Measurements from ENCODE around the gene KCTD5.
A peak's percentile ranks its signal among the peaks of the same experiment; 100 is the strongest.
"Not testable (repeated sequence)": the region's sequence is repeated elsewhere in the genome, so short reads cannot be mapped to it uniquely, and the experiment has no call there.

KCTD5 gene

DNA sequence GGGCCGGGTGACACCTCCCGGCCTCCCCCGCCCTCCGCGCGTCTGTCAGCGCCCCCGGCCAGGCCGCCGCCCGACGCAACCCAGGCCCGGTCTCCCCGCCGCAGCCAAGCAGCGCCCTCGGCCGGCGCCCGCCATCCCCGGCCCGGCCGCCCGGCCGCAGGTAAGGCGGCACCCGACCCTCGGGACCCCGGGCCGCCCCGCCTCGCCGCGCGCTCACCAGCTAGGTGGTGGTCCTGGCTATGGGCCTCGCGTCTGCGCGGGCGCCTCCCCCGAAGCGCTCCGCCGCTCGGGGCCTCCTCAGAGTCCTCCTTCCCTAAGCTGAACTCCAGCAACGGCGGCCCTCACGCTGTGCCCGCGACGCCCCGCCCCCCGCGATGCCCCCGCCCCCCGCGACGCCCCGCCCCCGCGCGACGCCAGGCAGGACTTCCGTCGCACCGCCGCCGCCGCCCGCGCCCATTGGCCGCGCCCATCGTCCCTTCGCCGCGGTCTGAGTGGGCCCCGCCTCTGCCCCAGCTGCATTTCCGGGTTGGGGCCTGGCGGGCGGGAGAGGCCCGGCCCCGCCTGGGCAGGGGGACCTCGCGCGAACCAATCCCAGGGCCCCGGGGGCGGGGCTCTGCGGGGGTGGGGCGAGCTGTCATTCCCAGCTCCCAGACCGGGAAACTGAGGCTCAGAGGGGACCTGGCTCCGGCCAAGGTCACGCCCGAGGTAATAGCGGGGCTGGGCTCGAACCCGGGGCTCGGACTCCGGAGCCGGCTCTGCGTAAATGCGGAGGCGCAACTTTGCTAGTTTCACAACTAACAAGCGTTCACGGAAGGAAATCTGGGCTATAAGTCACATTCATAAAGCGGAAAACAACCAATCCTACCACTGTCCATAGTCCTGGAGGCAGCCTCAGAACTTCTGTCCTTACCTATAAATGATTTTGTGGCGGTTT, 9.0 kb upstream of the KCTD5 start:
- peak; percentile 97 for DNase-seq

- no peak for DNase-seq
Observed at GRCh38 chr16:2675021-2675420, 7.3 kb upstream of the KCTD5 start.

- no peak for DNase-seq
Observed at GRCh38 chr16:2675714-2676113, 6.6 kb upstream of the KCTD5 start.

- not testable (repeated sequence) for DNase-seq
Observed at GRCh38 chr16:2676937-2677336, 5.4 kb upstream of the KCTD5 start.

DNA sequence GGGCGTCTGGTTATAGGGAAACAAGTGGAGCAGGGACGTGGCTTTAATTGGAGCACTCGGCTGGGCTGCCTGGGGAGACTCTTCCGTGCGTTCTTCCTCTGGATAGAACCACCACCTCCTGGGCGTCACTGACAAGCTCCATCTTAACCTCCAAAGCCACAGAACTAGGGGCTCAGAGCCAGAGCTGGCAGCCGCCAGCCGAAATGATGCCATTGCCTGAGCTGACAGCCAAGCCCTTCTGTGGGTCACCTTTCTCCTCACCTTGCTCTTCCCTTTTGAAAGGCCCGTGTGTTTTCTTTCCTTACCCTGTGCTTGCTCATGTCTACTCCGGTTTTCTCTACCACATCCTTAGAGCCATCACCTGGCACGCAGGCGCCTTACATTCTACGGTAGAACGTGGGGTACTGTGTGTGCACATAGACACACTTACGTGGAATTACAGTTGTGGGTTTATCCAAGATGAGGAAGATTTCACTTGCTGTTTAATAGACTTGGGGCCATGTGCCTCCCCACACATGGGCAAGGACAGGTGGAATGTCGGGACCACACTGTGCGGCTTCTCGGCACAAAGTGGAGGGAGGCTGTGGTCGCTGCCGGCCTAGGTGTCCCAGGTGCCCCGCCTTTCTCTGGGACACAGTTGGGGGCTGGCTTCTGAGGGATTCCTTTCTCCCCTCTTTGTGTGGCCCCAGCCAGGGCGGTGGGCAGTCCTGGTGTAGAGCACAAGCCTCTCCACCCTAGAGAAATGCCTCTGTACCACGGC, 3.9 kb upstream of the KCTD5 start:
- not testable (repeated sequence) for DNase-seq

- DNase-seq: not testable (repeated sequence)
Observed at GRCh38 chr16:2679902-2680301, 2.4 kb upstream of the KCTD5 start.

- DNase-seq: not testable (repeated sequence)
Observed at GRCh38 chr16:2680360-2680759, 2.0 kb upstream of the KCTD5 start.

DNA sequence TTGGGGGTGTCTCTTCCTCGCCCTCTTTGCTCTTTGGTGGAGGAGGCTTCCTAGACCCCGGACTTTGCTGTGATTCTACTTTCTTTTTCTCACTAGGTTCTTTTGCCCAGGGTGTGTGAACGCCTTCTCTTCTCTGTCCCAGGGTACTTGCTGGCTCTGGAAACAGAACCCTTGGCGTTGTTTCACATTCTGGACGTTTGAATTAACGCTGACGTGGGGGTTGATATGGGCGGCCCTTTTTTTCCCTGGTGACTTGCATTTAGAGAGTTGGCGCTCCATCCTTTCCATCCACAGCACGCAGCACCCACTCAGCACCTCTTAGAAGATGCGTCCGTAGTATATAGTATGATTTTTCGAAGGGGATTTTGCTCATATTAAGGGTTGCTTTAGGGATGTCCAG, 718 bp downstream of the KCTD5 start:
- not testable (repeated sequence) for DNase-seq

DNA sequence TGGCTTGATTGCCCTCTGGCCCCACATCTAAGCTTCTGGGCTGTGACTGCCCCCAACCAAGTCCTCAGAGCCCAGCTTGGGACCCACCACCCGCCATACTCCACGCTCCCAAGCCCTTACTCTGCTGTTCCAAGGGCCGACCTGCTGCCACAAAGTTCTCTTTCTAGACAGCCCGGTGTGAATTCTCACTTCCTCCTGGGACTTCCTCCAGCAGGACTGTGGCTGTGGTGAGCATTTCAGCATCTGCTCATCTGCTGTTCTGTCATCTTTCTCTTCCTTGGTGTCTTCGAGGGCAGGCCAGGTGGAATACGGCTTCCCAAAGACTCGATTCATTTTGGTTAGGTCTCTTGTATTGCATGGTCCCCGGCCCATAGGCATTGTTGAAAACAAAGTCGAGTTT, 3.8 kb downstream of the KCTD5 start:
- not testable (repeated sequence) for DNase-seq

- peak; percentile 16 for DNase-seq
Observed at GRCh38 chr16:2686912-2687507, 4.7 kb downstream of the KCTD5 start.

- DNase-seq: no peak
Observed at GRCh38 chr16:2687531-2688308, 5.4 kb downstream of the KCTD5 start.

GRCh38 chr16:2689422-2689821, 7.1 kb downstream of the KCTD5 start:
- DNase-seq: not testable (repeated sequence)

- no peak for DNase-seq
Observed at GRCh38 chr16:2689968-2690801, 7.9 kb downstream of the KCTD5 start.

DNA sequence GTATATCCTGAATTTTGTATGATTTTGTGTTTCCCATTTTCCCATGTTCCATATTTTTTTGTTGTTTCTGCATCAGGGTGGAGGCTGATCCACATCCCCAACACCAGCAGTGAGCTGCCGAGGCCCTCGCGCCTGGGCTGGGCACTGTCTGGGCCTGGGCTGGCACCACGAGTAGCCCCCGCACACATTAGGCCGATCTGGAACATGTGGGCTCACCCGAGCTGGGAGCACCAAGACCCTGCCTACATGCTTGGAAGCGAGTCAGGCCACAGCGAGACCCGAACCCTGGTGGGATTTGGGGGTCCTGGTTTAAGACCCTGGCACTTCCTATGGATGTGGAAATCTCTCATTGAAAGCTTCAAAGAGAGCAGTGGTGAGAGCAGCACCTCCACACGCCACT, 8.5 kb downstream of the KCTD5 start:
- DNase-seq: no peak

DNA sequence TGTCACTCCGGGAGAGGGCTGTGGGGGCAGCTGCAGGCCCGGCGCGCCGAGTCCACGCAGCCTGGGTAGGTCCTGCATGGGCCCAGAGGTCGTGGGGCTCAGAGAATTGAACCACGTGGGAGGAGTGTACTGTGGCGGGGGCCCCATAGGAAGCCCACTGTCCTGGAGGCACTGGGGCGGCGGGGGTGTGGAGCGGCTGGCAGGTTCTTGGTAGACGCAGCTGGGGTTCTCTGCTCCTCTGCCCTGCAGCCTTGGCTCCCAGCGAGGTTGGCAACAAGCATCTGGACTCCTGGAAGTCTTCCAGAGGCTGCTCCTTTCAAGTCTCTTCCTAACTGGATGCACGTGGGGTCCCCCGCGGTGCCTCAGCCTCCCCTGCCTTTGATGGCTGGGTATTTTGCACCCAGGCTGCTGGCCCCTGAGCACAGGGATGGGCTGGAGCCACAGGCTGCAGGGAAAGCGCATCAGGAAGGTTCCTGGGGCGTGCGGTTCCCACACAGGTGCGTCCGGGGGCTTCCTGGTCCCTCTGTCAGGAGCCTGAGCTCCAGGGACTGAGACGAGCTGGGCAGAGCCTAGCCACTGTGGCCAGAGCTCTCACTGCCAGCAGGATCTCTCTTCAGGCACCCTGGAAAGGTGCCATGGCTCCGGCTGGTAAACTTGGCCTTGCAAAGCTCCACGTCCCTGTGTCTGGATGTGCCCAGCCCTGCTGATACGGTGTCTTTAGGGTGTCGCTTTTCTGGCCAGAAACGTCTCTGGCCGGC, 9.3 kb downstream of the KCTD5 start:
- no peak for DNase-seq

GRCh38 chr16:2692251-2692947, 10.1 kb downstream of the KCTD5 start:
- DNase-seq: no peak

DNA sequence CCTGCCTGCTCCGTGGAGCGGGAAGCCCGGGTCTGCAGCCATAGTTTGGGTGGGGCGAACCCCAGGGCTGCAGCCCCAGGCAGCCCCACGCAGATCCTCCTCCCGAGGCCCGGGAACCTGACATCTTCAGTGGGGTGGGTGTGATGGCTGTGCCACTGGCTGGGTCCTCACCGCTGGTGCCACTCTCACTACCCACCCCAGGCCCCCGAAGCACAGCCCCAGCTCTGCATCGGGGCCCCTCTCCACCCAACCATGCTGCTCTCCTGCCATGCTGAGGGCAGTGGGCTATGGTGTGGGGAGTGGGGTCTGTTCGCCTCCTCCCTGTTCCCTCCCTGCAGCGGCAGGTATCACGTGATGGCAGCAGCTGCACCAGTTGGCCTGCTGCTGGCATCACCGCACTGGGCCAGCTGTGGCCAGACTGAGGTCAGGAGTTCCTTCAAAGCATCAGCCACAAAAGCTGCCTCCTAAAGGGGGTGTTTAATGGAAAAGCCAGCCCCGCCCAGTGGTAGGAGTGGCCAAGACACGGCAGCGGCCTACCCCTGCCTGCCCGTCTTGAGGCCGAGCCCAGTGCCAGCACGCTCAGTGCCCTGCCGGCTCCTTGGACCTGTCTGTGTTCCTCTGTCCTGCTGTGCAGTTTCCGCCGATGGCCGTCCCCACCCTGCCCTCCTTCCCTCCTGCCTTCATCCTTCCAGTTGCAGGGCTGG, 10.8 kb downstream of the KCTD5 start:
- no peak for DNase-seq

- DNase-seq: not testable (repeated sequence)
Observed at GRCh38 chr16:2696601-2697250, 14.4 kb downstream of the KCTD5 start.

DNA sequence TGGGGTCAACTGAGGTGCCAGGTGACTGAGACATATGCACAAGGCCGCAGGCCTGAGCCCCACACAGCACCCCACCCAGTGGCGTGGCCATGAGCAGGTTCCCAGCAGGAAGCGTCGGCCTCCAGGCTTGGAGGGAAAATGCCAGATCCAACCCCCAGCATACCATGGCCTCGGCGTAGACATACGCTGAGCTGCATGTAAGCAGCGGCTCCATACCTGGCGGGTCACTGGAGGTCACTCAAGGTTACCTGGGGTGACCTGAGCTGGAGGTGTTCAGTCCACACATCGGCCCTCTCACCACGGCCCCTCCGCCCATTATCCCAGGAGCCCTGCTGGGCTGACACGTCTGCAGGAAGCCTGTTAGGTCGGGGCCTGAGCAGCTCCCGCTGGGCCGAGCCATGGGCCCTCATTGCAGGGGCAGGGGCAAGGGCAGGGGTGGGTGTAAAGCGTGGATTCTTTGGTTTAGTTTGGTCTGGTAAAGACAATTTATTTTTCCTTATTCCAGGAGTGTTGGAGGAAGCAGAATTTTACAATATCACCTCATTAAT, 15.2 kb downstream of the KCTD5 start:
- no peak for DNase-seq
